ENCODE data around the gene ARSI.

Gene ARSI

DNA sequence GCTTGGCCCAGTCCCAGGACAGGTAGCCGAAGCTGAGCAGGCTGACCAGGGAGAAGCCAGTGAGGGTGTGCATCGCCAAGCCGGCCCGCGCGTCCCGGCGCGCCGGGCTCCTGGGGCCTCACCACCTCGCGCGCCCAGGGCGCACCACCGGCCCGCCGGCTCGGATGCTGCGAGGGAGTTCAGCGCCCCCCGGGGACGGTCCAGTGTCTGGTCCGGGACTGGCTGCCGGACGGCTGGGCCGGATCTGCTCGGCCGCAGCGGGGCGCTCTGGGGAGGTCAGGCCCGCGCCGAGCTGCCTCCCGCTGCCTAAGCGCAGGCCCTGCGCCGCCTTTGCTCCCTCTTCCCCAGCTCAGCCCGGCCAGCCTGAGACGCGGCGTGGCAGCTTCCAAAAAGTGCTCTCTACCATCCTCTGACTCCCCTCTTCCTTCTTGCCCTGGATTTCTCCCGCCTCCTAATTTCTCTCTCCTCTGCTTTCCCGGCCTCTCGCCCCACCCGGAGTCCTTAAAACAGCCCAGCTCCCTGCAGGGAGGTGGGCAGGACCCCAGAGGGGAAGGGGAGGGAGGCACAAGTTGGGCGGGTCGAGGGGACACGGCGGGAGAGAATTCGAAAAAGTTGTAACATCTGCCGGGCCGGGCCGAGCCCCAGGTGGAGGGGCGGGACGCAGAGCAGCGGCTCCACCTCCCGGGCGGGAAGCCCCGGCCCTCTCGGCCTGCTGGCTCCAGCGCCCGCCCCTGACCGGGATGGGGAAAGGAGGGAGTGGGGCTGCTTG lies at the start of gene ARSI:
TSS of gene ARSI (minus strand) at position 605 of the 769 bp plus-strand sequence. CDS start at position 73, 532 bp downstream.
- no peak for DNase-seq

DNA sequence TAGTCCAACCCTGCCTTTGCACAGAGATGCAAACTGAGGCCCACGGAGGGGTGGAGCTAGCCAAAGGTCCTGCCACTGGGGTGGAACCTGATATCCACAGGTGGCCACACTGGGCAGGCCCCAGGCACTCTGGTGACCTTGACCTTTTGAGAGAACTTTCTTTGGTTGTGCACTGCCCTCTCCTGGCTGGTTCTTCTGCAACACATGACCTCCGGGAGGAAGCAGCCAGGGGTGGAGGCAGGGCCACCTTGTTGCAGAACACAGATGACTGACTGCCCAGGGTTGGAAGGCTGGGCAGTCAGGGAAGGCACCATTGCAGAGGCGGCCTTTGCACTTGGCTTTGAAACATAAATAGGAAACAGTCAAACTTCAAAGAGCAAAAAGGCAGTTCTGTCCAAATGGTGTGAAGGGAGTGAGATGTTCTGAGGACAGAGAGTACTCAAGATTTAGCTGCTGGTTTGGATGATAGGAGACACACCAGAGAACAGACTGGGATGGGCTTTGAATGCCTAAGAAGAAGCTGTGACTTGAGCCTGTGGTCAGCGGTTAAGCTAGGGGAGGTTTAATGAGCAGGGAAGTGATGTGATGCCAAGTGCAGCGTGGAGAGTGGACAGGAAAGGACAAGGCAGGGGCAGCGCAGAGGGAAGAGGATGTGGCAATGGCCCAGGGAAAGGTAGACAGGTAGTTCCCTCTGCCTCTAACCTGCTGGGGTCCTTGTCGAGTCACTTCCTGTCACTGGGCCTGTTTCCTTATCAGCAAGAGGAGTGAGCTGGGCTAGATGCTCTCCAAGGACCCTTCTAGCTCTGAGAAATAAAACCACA lies 48.0 kb upstream of the ARSI start:
- DNase-seq = no peak

DNA sequence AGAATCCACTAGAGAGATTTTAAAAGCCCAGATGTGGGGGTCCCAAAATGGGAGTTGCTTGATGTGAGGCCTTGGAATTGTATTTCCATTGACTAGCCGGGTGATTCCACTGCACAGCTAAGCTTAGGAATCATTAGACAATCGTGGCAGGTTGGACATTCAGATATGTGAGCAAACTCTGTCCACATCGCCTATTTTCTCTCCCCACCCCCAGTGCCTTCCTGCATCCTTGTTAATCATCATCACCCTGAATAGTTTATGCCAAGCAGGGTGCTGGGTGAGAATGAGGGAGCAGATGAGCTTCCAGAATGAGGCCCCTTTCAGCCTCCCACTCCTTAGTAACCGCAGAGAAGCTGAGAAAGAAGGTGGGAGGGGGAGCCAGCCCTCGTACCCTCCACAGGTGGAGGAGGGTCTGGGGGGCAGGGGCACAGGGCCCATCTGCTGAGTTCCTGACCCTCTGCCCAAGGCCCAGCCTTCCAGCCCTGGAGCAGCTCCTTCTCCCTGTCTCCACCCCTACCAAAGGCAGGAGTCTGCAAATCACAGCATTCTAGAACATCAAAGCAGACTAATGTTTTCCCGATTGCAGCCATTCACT lies 47.1 kb upstream of the ARSI start:
- DNase-seq = no peak

DNA sequence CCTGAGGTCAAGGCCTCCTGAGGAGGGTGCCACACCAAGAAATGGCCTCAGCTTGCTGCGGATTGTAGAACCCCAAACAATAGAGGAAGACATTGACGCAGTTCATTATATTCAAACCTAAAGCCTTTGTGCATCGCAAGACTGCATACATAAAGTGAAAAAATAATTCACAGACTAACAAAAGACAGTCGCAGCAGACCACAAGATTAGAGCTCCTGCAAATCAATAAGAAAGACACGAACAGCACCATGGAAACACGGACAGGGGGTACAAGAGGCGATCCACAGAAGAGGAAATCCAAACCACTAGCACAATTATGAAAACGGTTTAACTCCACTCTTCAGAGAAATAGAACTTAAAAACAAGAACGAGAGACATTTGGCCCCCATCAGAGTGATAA lies 44.7 kb upstream of the ARSI start:
- no peak for DNase-seq

DNA sequence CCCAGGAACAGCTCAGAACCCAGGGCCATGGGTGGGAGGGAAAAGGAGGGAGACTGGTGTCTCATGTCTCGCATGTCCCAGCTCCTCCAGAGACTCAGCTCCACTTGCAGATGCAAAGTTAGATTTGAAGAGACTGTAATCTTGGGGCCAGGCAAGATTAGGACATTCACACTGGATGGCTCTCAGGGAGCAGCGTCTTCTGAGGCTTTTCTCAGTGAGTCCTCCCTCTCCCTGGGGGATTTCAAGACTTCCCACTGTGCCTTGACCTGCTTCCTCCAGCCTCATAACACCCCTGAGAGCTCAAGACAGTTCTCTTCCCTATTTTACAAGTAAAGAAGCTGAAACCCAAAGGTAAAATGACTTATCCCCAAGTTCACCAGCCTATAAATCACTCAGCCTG lies 44.3 kb upstream of the ARSI start:
- no peak for DNase-seq

DNA sequence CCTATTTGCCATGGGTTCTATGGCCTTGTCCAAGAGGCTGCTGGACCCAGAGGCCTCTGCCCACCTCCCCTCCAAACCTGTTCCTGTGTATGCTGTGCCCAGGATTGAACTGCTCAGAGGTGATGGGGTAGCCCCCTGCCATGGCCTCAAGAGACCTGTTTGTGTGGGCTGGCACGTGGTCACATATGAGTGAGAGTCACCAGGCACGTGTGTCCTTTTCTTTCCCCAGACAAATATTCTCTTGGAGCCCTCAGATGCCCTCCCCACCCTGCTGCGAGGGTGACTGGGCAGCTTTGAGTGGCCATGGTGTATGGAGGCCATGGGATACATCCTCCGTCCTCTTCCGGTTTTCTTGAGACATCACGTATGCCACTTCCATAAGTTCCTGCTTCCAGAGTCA lies 43.9 kb upstream of the ARSI start:
- no peak for DNase-seq

DNA sequence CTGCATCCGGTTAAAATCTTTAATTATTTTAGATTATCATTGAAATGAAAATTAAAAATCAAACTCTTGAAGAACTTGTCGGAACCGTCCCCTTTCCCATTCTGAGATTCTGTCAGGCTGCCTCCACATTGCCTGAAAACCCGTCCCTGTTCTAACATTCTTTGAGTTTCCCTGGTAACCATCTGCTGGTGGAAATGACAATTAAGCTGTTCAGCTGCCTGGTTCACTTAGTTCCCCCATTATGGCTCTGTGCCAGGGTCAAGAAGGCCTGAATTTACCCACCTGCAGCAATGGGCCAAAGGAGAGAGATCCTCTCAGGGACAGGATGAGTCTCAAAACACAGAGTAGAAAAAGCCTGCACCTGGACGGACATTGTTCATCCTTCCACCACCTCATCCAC lies 43.0 kb upstream of the ARSI start:
- DNase-seq = no peak

DNA sequence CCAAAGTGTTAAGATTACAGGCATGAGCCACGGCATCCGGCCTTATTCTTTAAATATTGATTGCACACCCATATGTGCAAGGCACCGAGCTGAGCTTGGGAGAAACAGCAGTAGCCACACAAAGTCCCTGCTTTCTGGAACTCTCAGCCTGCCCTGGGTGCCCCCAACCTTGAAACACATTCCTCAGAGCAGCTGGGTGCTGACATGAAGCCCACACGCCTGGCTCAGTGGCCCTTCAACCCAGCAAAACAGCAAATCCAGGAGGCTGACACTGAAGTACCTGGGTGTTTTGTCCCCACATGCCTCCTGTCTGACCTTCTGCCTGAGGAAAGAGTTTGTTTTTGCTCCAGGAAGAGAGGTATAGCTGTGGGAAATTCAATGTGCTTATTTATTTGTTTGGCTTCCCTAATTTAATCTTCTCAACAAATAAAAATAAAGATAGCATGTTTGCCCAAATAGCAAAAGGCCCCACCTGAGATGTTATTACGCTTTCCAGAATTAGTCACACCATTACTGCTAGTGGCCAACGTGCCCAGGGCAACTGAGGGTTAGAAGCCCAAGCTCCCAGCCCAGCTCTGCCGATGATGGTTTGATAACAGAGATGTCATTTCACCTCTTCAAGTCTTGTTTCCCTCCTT lies 41.4 kb upstream of the ARSI start:
- DNase-seq = no peak

DNA sequence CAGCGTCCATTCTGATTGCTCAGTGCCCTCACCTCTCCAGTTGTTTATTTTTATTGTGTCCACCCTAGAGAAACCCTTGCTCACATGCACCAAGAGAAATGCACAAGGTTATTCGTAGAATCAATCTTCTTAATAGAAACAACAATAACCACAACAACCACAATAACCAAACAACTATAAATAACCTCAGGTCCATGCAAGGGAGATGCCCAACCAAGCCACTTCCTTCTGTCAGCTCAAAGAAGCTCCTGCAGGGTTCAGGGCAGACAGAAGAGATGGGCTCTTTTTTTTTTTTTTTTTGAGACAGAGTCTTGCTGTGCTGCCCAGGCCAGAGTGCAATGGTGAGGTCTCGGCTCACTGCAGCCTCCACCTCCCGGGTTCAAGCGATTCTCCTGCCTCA lies 39.9 kb upstream of the ARSI start:
- no peak for DNase-seq

DNA sequence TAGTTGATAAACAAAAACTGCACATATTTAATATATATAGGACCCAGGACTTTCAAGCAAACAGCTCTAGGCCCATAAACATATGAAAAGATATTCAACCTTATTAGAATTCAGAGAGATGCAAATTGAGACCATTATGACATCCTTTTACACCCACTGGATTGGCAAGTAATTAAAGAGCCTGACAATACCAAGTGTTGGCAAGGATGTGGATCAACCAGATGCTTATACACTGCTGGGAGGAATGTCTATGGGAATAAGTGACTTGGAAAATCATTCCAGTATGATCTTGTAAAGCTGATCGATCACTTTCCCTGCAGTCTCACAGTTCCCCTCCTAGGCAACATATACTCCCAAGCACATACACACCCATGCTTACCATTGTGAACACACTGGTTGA lies 39.3 kb upstream of the ARSI start:
- no peak for DNase-seq

- DNase-seq = no peak
These were observed 38.6 kb upstream of the ARSI start for GRCh38 chr5:150341331-150341730.

DNA sequence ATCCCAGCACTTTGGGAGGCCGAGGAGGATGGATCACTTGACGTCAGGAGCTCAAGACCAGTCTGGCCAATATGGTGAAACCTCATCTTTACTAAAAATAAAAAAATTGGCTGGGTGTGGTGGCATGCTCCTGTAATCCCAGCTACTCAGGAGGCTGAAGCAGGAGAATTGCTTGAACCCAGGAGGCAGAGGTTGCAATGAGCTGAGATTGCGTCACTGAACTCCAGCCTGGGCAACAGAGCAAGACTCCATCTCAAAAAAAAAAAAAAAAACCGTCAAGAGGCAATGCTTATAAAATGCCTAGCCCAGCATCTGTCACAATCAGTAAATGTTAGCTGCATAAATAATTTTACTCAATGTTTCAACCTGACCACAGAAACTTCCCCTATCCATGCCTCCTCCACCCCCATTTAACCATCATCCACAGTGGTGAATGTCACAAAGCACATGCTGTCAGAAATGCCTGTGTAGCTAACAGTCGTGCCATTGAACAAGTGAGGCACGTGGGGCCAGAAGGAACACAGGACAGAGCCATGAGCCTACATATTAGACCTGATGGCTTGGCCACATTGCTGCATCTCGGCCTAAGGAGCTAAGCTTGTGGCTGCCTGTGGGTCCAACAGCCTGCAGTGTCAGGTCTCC lies 38.0 kb upstream of the ARSI start:
- DNase-seq = no peak

DNA sequence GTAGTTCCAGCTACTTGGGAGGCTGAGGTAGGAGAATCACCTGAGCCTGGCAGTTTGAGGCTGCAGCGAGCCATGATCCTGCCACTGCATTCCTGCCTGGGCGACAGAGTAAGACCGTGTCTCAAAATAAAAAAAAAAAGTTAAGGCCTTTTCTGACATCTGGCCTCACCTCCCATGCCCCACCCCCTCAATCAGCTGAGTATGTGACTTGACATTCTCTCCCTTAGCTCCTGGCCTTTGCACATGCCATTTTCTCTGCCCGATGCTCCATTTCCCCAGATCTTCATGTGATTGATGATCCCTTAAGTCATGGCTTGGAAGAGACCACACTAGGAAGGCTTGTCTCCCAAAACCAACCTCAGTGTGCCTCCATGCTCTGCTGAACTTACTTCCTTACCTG lies 37.1 kb upstream of the ARSI start:
- DNase-seq = no peak

DNA sequence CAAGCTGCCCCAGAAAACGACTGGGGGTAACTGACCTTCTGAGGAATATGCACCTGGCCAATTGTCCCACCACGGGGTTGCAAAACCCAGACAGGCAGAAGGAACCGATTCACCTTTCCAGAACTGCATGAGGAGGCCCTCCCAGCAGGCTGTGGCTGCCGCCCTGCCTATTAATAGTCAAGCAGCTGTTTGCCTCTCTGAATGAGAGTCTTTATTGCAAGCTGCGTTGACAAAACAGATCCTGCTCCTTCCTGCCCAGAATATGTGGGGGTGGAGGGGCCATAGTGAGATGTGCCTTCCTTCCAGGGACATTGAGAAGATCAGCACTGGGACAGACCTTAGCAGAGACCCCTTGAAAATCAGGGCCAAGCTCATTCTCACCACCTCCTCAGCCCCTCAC lies 36.5 kb upstream of the ARSI start:
- no peak for DNase-seq

- no peak for DNase-seq
These were observed 35.8 kb upstream of the ARSI start for GRCh38 chr5:150338546-150338945.

DNA sequence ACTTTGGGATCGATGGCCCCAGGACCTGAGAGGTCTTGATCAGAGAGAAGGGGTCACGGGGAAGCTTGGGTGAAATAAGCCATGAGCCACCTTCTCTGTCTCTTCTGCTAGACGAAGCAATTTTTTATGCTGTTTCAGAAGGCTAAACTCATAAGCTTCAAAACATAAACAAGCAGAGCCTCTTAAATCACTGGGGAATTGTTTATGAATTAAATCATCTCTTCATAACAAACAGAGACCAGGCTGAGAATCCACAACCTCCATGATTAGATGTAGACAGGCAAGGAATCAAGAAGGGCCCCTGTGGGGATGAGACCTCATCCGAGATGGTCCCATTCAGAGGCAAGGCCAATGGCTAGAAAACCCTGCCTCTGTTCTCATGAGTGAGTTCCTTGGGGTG lies 33.1 kb upstream of the ARSI start:
- DNase-seq = no peak

GRCh38 chr5:150333400-150333799 lies 30.7 kb upstream of the ARSI start:
- no peak for DNase-seq

- DNase-seq = no peak
These were observed 27.5 kb upstream of the ARSI start for GRCh38 chr5:150329881-150330876.

GRCh38 chr5:150329038-150329437 lies 26.3 kb upstream of the ARSI start:
- no peak for DNase-seq

- DNase-seq = no peak
These were observed 25.8 kb upstream of the ARSI start for GRCh38 chr5:150328515-150328914.

GRCh38 chr5:150327139-150327538 lies 24.4 kb upstream of the ARSI start:
- DNase-seq = no peak

DNA sequence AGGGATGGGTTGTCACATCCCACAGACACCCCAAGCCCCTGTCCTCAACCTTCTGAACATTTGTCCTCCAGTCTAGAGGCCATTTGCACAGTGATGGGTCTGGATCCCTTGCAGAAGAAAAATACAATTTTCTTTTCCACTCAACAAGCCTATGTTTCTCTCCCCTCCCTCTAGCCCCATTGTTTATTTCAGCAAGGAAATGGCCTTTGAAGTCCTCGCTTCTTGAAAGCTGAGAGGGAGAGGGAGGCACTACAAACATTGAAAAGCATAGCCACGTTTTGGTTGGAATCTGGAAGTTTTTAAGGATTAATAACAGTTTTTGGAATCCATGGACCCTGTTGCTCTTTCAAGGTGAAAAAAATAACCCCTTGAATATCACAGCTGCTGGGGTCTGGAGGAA lies 24.0 kb upstream of the ARSI start:
- DNase-seq = no peak
